Left ventricle myocardium inferior (tissue), 1 donor: ENCODE measurements around the gene GPR52. TPM values are rescaled to one million over a fixed set of nuclear protein-coding genes. Genes with fewer than 3 reads are reported as not detected.

Experiments
- DNase-seq: peaks from one replicate; pipeline ENCODE4 v3.0.0-alpha.2; 2020
- H3K27ac ChIP-seq: fragments of 200-600 bp; replicated peaks from 2 replicates; pipeline ENCODE4 v1.8.0; 2021
- H3K27me3 ChIP-seq: fragments of 200-600 bp; 2 replicates; pipeline ENCODE4 v1.8.0; 2021; ENCODE audit warnings: low read depth
- H3K36me3 ChIP-seq: fragments of 200-600 bp; 2 replicates; pipeline ENCODE4 v1.8.0; 2021
- H3K4me1 ChIP-seq: fragments of 200-600 bp; 2 replicates; pipeline ENCODE4 v1.8.0; 2021
- H3K4me3 ChIP-seq: fragments of 200-600 bp; 2 replicates; pipeline ENCODE4 v1.8.0; 2021; ENCODE audit warnings: mild to moderate bottlenecking, moderate library complexity
- H3K9me3 ChIP-seq: fragments of 200-600 bp; replicated peaks from 2 replicates; pipeline ENCODE4 v1.8.0; 2021
- intact Hi-C: fragments of 100-400 bp; cut with micrococcal nuclease; formaldehyde crosslinking; loops from one replicate; pipeline ENCODE4 v1.11.0; 2022
- total RNA-seq: library from RNA; stranded (reverse); fragmentation: NEBNext Ultra II Directional; extraction: Animal tissue kit (Norgen Biotek cat#: 25700); gene quantifications from one replicate; pipeline ENCODE4 v1.2.1, GENCODE V29; 2021
- TF ChIP-seq, protein P1 (sequence below): fragments of 200-600 bp; IDR thresholded peaks from 2 replicates; pipeline ENCODE4 v1.8.0; 2021; ENCODE audit warnings: antibody characterized with exemption, mild to moderate bottlenecking, borderline replicate concordance
- donor health status: DM: no; HTN: yes; CAD: no; lungs with severe emphysema.

Gene GPR52
- total RNA-seq, 1 donor from 2014 or later: 0.91 TPM

DNA sequence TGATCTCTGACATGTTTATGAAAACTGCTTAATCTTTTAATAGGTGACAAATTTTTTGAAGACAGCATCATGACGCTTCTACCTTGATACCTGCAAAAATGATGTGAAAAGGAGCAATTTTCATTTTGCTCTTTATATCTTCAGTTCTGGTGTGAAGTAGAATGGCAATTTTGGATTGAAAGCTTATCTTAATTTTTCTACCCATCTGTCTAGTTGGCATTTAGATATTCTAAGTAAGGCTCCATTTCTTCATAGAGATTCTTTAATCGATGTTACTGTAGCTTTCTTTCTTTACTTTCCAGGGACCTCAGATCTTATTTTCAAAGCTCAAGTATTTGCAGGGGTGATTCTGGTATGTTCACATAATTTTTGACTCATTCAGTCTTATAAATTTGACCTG is 32.3 kb upstream of the GPR52 start:
- no peak overlapping the region for H3K4me3 ChIP-seq
- H3K9me3 ChIP-seq: peaks cover 7% of the 10 kb centered on the region
- H3K27me3 ChIP-seq: no peaks in the 10 kb centered on the region
- TF ChIP-seq, protein P1, sequence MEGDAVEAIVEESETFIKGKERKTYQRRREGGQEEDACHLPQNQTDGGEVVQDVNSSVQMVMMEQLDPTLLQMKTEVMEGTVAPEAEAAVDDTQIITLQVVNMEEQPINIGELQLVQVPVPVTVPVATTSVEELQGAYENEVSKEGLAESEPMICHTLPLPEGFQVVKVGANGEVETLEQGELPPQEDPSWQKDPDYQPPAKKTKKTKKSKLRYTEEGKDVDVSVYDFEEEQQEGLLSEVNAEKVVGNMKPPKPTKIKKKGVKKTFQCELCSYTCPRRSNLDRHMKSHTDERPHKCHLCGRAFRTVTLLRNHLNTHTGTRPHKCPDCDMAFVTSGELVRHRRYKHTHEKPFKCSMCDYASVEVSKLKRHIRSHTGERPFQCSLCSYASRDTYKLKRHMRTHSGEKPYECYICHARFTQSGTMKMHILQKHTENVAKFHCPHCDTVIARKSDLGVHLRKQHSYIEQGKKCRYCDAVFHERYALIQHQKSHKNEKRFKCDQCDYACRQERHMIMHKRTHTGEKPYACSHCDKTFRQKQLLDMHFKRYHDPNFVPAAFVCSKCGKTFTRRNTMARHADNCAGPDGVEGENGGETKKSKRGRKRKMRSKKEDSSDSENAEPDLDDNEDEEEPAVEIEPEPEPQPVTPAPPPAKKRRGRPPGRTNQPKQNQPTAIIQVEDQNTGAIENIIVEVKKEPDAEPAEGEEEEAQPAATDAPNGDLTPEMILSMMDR: no peak
- intact Hi-C loops: no loop called here
- H3K27ac ChIP-seq: no peak overlapping the region
- H3K36me3 ChIP-seq: no peaks in the 10 kb centered on the region
- peaks cover 8% of the 10 kb centered on the region for H3K4me1 ChIP-seq
- DNase-seq: no peak

DNA sequence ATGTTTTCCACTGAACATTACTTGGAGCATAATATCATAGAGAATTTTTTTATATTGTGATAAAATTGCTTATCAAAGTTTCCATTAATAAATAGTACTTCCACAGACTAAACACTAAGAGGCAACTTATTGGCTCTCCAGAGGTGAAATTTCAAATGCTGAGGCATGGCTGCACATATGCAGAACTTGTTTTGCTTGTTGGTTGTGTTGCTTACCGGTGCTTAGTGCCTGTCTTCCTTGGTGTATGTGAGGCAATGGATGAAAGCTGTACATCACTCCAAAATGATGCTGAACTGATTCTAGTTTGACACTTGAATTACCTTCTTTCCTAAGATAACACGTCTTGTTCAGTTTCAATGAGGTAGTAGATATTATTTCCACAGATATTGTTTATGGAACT is 29.8 kb upstream of the GPR52 start:
- no peak for DNase-seq
- no peaks in the 10 kb centered on the region for H3K36me3 ChIP-seq

DNA sequence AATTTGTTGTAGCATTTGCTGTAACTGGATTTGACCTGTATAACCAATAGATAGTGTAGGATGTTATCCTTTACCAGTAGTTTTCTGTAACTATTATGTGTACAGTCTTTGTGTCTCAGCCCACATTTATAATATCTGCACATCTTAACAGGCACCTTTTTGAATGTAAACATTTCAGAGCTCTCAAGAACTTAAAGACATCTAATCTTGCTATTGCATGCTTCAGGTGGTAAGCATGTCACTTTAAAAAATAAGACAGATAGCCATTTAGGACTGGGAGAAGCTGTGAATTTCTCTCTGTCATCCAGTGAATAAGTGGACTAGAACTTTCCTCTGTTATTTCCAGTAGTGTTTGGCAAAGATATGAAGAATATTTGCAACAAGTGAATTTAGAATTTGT is 22.6 kb upstream of the GPR52 start:
- Histone ChIP-seq H3K4me3 (no peak overlapping the region), H3K36me3 (no peaks in the 10 kb centered on the region), H3K27ac (no peak overlapping the region), H3K9me3 (no peaks in the 10 kb centered on the region), H3K27me3 (no peaks in the 10 kb centered on the region), H3K4me1 (no peaks in the 10 kb centered on the region)
- no peak for DNase-seq
- TF ChIP-seq, protein P1: no peak
- intact Hi-C loops: no loop called here

More for the DNA sequence above, 29.8 kb upstream of the GPR52 start:
- Histone ChIP-seq H3K4me1 (peaks cover 8% of the 10 kb centered on the region), H3K9me3 (no peaks in the 10 kb centered on the region), H3K27me3 (no peaks in the 10 kb centered on the region), H3K4me3 (no peak overlapping the region), H3K27ac (no peak overlapping the region)
- intact Hi-C loops: no loop called here
- TF ChIP-seq, protein P1: no peak

DNA sequence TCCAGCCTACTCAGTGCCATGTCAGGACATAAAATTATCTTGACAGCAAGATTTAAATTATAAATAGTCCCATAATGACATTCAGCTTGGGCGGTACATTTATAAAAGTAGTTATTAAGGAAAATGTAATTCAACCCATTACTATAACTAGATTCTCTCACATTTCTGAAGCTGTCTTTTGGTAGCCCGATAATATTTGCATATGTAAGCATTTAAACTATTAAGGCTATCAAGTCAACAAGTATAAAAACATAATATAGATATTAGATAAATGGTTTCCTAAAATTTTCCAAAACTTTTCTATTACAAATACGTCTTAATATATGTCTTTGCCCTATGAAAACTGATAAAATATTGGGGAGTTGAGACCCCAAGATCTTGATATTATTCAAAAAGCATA is 21.6 kb upstream of the GPR52 start:
- H3K27me3 ChIP-seq: no peaks in the 10 kb centered on the region
- H3K27ac ChIP-seq: no peak overlapping the region
- DNase-seq: no peak
- no peaks in the 10 kb centered on the region for H3K9me3 ChIP-seq
- TF ChIP-seq, protein P1: no peak
- no peaks in the 10 kb centered on the region for H3K36me3 ChIP-seq
- H3K4me1 ChIP-seq: no peaks in the 10 kb centered on the region
- intact Hi-C loops: no loop called here
- no peak overlapping the region for H3K4me3 ChIP-seq

DNA sequence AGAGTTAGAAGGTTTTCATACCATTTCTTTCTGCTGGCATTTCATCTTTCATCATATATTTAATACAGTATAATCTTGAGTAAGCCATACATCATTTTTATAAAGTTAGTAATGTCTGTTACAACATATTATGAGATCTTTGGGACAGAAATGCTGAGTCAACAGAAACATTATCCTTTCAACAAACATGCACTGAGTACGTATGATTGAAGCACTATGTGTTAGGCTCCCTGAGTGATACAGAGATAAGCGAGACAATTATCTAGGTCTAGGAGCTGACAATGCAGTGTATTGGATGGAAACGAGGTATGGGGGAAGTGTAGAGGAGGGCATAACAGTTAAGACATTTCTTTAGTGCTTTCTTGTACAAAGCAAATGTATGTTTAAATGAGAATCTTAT is 19.7 kb upstream of the GPR52 start:
- Histone ChIP-seq H3K4me3 (no peak overlapping the region), H3K36me3 (no peaks in the 10 kb centered on the region), H3K9me3 (no peaks in the 10 kb centered on the region), H3K4me1 (no peaks in the 10 kb centered on the region), H3K27me3 (no peaks in the 10 kb centered on the region), H3K27ac (no peak overlapping the region)
- no peak for DNase-seq
- intact Hi-C loops: no loop called here
- TF ChIP-seq, protein P1: no peak

DNA sequence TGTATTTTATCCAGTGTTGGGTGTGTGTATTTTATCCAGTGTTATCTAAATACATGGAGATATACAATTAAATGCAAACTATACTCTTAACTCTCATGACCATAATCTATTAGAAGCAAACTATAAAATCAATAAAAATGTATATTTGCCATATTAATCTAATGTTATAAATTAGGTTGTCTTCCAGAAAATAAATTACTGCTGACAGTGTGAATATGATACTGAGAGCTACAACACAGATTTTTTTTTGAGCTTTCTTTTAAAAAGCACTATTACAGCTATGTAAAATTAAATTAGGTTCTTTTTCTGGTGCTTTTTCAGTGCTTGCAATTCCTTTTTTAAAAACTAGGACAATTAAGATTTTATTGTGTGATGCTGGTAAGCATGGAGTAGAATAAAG is 19.0 kb upstream of the GPR52 start:
- intact Hi-C loops: no loop called here
- TF ChIP-seq, protein P1: no peak
- no peaks in the 10 kb centered on the region for H3K9me3 ChIP-seq
- no peak for DNase-seq
- H3K27me3 ChIP-seq: no peaks in the 10 kb centered on the region
- no peak overlapping the region for H3K4me3 ChIP-seq
- H3K4me1 ChIP-seq: no peaks in the 10 kb centered on the region
- no peaks in the 10 kb centered on the region for H3K36me3 ChIP-seq
- no peak overlapping the region for H3K27ac ChIP-seq
